Stomach (tissue), 9 donors: ENCODE measurements around the gene ANKRD6. TPM values are rescaled to one million over a fixed set of nuclear protein-coding genes. Genes with fewer than 3 reads are reported as not detected.
A peak's percentile ranks its signal among the peaks of the same experiment; 100 is the strongest.

ENCODE experiments used
- DNase-seq, 2 donors: peaks; one replicate each; pipeline versions ENCODE4 v3.0.0 to v3.0.0-alpha.2; 2013 to 2019
- H3K27ac ChIP-seq, 5 donors: fragments of 200-600 bp in 4 of 5; sonication (generic) in 4 of 5; one replicate each; pipeline ENCODE4 v1.5.1; 2013 to 2019; ENCODE audit warnings: mild to moderate bottlenecking in 1 of 5, moderate library complexity in 1 of 5
- H3K27me3 ChIP-seq, 3 donors: fragments of 200-600 bp; sonication (generic); one replicate each; pipeline ENCODE4 v1.5.1; 2017 to 2019; ENCODE audit warnings: mixed run types in 1 of 3
- H3K36me3 ChIP-seq, 4 donors: fragments of 200-600 bp; sonication (generic); 1 replicate in 3 of 4; 2 replicates in 1 of 4; pipeline ENCODE4 v1.5.1; 2016 to 2019
- H3K4me1 ChIP-seq, 4 donors: fragments of 200-600 bp; sonication (generic); one replicate each; pipeline ENCODE4 v1.5.1; 2016 to 2019
- H3K4me3 ChIP-seq, 4 donors: fragments of 200-600 bp; sonication (generic) in 3 of 4; one replicate each; pipeline ENCODE4 v1.5.1; 2016 to 2019; ENCODE audit warnings: mild to moderate bottlenecking in 1 of 4
- H3K9me3 ChIP-seq, 4 donors: fragments of 200-600 bp; sonication (generic); one replicate each; pipeline ENCODE4 v1.5.1; 2016 to 2019
- EP300 ChIP-seq: sonication (generic); formaldehyde crosslinking; IDR thresholded peaks from one replicate; pipeline ENCODE4 v1.6.1; 2017; ENCODE audit warnings: antibody characterized with exemption
- POLR2A ChIP-seq, 4 donors: fragments of 450-650 bp; IDR thresholded peaks; one replicate each; pipeline ENCODE4 v1.6.1; 2016; ENCODE audit warnings: antibody characterized with exemption in 4 of 4, control low read depth in 2 of 4, mild to moderate bottlenecking in 1 of 4, moderate library complexity in 1 of 4
- POLR2AphosphoS5 ChIP-seq, 3 donors: sonication (generic); formaldehyde crosslinking; IDR thresholded peaks; one replicate each; pipeline ENCODE4 v1.6.1; 2016; ENCODE audit warnings: antibody characterized with exemption in 3 of 3
- WGBS, 5 donors: extraction: QIAGEN DNeasy Blood & Tissue Kit in 3 of 5; methylation state at CpG; one replicate each; pipeline versions ENCODE4 v1.1.5 to v1.1.7; 2013 to 2018; 5-methylcytosine and 5-hydroxymethylcytosine counted together
- intact Hi-C: fragments of 100-400 bp; cut with DNase I; formaldehyde crosslinking; loops from one replicate; pipeline ENCODE4 v1.15.1; 2023; ENCODE audit warnings: low total_unique reads
- polyA plus RNA-seq, 3 donors: library from polyadenylated mRNA; stranded (reverse); fragments of 200-250 nt; gene quantifications; one replicate each; pipeline ENCODE4 v1.2.3, GENCODE V29; 2013
- total RNA-seq, 5 donors: library from RNA; depleted of rRNA; stranded (reverse); fragments of >200 nt; gene quantifications; one replicate each; pipeline versions ENCODE4 v1.1.0 to v1.2.3, GENCODE V29; 2014 to 2016
- TF ChIP-seq, protein P1 (sequence below), 7 experiments: fragments of 450-650 bp in 4 of 7; fragments of 200-600 bp in 3 of 7; sonication (generic) in 3 of 7; IDR thresholded peaks; one replicate each; pipeline ENCODE4 v1.5.1; 2016 to 2019; ENCODE audit warnings: antibody characterized with exemption in 7 of 7, control low read depth in 2 of 7, mild to moderate bottlenecking in 1 of 7
- donor health status: healthy with polysubstance abuse.
- donor health status: Bipolar disorder and iron deficiency.
- donor health status: healthy.

Gene ANKRD6
- total and polyA plus RNA-seq, 8 donors: 2.1 to 145 (median 6.1) TPM

GRCh38 chr6:89562093-89562973 is 129.4 kb downstream of the ANKRD6 start:
- WGBS, 5 donors: 60 to 66% (median 64%) methylated on average over 21 of the region's 21 CpGs
- H3K9me3 ChIP-seq: peaks cover 0 to 6% (median 3%) of the 10 kb centered on the region in 4 donors
- intact Hi-C loops: no loop called here
- H3K27me3 ChIP-seq: no peaks in the 10 kb centered on the region
- TF ChIP-seq EP300 (no peak), POLR2A (IDR thresholded peaks at IDR 0.05) (no peak), POLR2AphosphoS5 (IDR thresholded peaks at IDR 0.05) (no peak)
- TF ChIP-seq, protein P1, sequence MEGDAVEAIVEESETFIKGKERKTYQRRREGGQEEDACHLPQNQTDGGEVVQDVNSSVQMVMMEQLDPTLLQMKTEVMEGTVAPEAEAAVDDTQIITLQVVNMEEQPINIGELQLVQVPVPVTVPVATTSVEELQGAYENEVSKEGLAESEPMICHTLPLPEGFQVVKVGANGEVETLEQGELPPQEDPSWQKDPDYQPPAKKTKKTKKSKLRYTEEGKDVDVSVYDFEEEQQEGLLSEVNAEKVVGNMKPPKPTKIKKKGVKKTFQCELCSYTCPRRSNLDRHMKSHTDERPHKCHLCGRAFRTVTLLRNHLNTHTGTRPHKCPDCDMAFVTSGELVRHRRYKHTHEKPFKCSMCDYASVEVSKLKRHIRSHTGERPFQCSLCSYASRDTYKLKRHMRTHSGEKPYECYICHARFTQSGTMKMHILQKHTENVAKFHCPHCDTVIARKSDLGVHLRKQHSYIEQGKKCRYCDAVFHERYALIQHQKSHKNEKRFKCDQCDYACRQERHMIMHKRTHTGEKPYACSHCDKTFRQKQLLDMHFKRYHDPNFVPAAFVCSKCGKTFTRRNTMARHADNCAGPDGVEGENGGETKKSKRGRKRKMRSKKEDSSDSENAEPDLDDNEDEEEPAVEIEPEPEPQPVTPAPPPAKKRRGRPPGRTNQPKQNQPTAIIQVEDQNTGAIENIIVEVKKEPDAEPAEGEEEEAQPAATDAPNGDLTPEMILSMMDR (IDR thresholded peaks at IDR 0.05): no peak
- H3K27ac ChIP-seq: peak overlapping the region in 2 of 5 donors; percentile 34 to 59
- no peaks in the 10 kb centered on the region for H3K36me3 ChIP-seq
- peaks cover 0 to 16% (median 10%) of the 10 kb centered on the region in 4 donors for H3K4me1 ChIP-seq
- peak in 1 of 2 donors; percentile 36 for DNase-seq
- H3K4me3 ChIP-seq: peak overlapping the region; percentile 17 to 21 (median 18)

DNA sequence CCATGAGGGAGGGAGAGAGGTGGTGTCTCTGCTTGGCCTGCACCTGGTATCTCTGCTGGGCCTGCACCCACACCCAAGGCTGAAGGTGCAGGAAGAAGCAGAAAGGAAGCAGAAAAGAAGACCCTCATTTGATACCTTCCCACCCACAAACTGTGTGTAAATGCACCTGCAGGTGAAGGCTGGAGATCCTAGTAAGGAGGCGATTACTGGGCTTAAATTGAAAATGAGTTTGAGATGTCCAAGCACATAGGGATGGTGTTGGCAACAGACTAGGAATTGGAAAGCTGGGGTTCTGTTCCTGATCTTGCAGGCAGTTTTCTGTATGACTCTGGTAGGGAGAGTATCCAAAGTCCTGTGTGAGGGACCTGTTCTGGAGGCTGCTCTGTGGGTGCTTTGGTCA is 130.9 kb downstream of the ANKRD6 start:
- H3K27ac ChIP-seq: no peak overlapping the region
- 96 to 100% (median 100%) methylated on average over 1 of the region's 1 CpG for WGBS, 5 donors
- H3K4me1 ChIP-seq: peaks cover 0 to 16% (median 10%) of the 10 kb centered on the region in 4 donors
- no peak for DNase-seq
- TF ChIP-seq EP300 (no peak), POLR2AphosphoS5 (IDR thresholded peaks at IDR 0.05) (no peak)
- H3K4me3 ChIP-seq: no peak overlapping the region
- H3K36me3 ChIP-seq: no peaks in the 10 kb centered on the region
- no peaks in the 10 kb centered on the region for H3K27me3 ChIP-seq
- H3K9me3 ChIP-seq: no peaks in the 10 kb centered on the region
- intact Hi-C loops: no loop called here

DNA sequence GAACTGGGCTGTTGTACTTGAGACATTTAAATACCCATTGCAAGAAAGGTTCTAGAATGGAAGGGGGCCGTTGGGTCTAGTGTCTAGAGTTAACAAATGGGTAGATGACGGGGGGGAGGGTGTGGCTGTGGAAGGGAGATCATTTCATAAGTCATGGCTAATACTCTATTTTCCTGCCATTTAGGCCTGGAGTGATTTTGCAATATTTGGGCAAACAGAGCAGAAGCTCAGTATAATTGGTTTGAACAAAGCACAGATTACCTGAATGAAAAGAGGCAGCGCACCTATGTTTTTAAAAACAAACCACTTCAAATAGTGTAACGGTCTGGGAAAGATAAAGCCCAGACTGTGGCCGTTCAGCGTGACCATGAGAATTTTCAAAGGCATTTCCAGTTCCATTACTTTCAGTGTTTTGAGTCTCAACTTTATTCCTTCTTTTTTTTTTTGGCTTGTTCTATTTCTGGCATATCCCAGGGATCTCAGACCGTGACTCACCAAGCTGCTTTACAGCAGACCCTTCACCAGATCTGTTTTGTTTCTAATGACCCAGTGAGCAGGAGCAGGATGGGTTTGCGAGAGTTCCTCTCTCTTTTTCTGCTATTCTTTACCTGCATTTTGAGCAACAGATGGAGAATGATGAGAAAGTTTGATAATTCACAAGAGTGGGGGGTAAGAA is 131.9 kb downstream of the ANKRD6 start:
- Histone ChIP-seq H3K27ac (peak overlapping the region in 1 of 5 donors; percentile 0), H3K36me3 (no peaks in the 10 kb centered on the region), H3K4me3 (no peak overlapping the region), H3K4me1 (peaks cover 0 to 16% (median 10%) of the 10 kb centered on the region in 4 donors), H3K27me3 (no peaks in the 10 kb centered on the region), H3K9me3 (no peaks in the 10 kb centered on the region)
- TF ChIP-seq, protein P1 (IDR thresholded peaks at IDR 0.05): no peak
- TF ChIP-seq POLR2A (IDR thresholded peaks at IDR 0.05) (no peak), POLR2AphosphoS5 (IDR thresholded peaks at IDR 0.05) (no peak), EP300 (no peak)
- DNase-seq: peak in 1 of 2 donors; percentile 23
- intact Hi-C loops: no loop called here
- 42 to 56% (median 47%) methylated on average over 8 of the region's 8 CpGs for WGBS, 5 donors

- TF ChIP-seq, protein P1 (IDR thresholded peaks at IDR 0.05): no peak
- TF ChIP-seq POLR2A (IDR thresholded peaks at IDR 0.05) (no peak), EP300 (no peak), POLR2AphosphoS5 (IDR thresholded peaks at IDR 0.05) (no peak)
- H3K27ac ChIP-seq: no peak overlapping the region
- peaks cover 0 to 16% (median 10%) of the 10 kb centered on the region in 4 donors for H3K4me1 ChIP-seq
- H3K36me3 ChIP-seq: no peaks in the 10 kb centered on the region
- no peak overlapping the region for H3K4me3 ChIP-seq
- H3K9me3 ChIP-seq: no peaks in the 10 kb centered on the region
- intact Hi-C loops: no loop called here
- 92 to 96% (median 94%) methylated on average over 9 to 10 of the region's 10 CpGs for WGBS, 5 donors
- H3K27me3 ChIP-seq: no peaks in the 10 kb centered on the region
- no peak for DNase-seq
Measured at GRCh38 chr6:89566008-89566800, 133.3 kb downstream of the ANKRD6 start.
